GM21576 (cell line): Measurements from ENCODE around the gene SDCCAG8.

Experiments
- ATAC-seq: cut with Tn5 transposase; IDR thresholded peaks from one replicate; pipeline ENCODE4 v1.9.1; 2021; ENCODE audit warnings: mild to moderate bottlenecking, moderate library complexity; ENCODE audit not compliant: unreplicated experiment

The SDCCAG8 gene

DNA sequence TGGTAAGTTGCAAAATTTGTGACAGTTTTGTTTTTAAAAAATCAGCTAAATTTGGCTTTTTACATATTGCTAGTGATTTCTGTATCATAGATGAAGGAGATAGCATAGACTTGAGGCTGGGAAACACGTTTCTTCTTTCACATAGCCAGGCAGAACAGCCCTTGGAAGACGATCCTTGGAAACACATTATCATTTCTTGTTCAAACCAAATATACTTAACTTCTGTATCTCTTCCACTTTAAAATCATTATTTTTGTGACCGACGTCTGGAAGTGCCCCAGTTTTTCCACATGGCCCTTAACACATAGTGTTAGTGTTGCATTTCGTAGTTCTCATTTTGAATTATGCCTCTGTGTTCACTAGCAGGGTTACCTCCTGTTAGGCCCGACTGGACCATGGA, 193.5 kb downstream of the SDCCAG8 start:
- no peak for ATAC-seq

GRCh38 chr1:243452092-243452491, 196.3 kb downstream of the SDCCAG8 start:
- ATAC-seq, result no peak

DNA sequence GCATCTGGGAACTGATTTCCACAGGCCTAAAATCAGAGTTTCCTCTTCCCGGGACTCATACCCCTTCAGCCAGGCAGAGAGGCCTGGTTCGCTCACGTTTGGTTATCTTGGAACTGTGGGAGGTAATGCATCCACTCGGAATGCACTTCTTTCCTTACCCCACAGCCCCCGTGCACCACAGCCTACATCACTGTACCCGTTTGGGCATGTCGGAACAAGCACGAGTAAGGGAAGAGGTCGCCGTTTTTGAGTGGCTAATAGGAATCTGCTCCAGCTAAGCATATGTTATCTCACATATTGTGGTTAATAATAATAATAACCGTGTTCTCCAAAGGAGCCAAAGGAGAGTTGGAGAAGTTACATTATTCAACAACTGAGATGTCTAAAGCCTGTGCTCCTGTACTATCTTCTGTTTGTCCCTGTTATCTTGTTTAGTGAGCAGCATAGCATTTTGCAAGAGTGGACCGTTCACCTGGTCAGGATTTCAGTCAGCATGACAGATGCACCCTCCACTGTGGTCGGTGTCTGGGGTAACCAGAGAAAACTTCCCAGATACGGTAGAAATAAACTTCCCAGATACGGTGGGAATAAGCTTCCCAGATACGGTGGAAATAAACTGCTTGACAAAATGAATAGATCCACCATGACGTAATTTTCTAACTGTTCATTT, 198.6 kb downstream of the SDCCAG8 start:
- no peak for ATAC-seq

DNA sequence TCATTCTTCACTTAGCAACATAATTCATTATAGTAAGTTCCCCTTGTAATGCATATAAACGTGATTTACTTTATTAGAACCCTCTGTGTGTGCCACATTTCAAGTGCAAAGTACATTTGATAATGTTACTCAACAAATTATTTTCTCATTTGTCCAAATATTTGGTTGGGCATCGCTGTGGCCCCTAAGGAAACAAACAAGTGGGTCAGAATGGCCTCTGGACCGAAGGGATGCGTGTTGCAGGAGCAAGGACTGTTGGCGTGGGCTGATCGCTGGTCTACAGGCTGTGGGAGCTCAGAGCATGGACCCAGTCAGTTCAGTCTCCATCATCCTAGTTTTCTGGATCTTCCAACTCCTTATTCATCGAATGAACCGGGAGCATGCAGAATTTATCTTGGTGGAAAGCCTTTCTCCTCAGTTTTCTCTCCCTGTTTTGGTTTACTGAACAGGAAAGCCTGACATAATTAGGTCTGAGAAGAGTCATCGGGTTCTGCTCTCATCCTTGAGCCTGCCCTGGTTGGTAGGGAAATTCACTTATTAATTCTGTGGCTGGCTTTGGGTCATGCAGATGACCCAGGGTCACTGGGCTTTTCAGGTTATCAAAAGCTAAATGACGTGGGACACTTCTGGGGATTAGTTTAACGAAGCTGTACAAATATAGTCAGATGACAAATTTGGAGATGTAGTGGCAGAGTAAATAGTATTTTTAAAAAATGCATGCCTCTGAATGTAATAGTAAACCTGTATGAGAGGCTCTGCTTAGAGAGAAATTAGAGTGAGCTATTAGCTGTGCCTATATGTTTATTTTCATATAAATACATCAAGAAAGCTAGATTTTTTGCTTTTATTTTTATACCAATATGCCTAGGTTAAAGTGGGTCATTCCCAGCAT, 200.2 kb downstream of the SDCCAG8 start:
- no peak for ATAC-seq

DNA sequence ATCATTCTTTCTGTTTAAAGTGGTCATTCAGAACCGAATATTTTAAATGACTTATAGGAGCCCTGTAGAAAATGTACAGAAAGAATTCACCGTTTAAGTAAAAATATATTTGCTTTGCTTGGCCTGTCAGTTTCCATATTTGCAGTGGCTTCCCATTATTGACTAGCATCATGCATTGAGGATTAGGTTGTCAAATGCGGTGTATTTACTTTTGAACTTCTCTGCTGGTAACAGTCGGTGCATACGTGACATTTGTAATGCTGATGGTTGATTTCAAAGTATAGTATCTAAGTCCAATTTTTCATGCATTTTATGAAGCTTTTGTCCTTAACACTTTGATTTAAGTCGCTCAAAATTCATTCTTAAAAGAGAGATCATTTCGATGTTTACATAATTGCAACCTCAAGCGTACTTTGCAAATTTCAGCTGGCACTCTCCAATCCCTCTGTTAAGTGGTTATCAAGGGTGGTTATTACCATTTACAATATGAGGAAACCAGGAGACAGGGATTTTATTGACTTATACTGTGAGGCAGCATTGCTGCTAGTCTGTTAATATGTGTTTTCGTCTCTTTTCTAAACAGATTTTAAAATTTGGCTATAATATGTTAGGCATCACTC, 201.6 kb downstream of the SDCCAG8 start:
- no peak for ATAC-seq

DNA sequence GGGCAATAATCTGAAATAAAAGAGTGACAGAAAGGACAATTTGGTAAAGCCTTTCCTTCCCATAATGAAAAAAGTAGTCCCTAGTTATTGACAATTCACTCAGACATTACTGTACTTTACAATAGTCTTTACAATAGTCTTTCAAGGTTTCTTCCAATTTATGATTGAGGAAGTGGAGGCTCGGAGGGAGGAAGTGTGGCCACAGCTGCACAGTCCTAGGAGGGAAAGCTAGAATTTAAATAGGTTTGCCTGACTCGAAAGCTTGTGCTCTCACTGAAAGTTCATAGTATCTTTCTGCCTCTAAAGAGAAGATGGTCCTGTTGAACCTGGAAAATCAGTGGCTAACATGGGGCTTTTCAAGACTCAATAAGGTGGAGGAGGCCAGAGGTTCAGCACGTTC, 203.2 kb downstream of the SDCCAG8 start:
- no peak for ATAC-seq

DNA sequence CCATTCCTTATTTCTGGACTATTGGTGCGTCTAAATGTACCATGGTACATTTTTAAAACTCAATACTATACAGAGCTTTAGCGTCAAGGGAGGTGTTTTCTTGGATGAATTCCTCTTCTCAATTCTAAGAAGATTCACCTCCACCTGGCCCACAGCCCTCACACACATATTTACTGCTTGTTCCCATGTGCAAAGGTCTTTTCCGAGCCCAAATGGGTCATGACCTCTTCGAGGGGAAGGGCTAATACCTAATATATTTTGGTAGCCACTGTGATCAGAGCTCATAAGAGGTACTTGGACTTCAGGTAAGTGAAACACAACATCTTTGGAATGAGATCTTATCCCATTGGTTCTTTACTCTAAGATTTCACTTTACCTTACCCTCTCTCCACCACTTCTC, 205.9 kb downstream of the SDCCAG8 start:
- no peak for ATAC-seq

- no peak for ATAC-seq
Observed at GRCh38 chr1:243462929-243463697, 207.3 kb downstream of the SDCCAG8 start.

DNA sequence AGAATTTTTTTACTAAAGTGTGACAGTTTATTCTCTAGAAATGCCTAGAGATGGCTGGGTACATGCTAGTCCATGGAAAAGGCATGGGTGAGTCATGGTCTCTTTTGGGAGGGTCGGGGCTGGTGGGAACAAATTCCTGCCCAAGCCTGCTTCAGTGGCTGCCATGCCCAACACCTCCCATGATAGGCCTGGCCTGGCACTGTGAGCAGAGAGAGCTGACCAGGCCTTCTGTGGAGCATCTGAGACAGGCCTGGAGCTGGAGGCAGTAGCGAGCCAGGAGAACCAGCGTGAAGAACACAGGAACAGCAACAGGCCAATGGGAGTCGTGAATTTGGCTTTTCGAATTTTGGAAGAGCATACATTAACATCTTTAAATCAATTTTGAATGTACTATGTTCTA, 209.2 kb downstream of the SDCCAG8 start:
- ATAC-seq, result no peak

DNA sequence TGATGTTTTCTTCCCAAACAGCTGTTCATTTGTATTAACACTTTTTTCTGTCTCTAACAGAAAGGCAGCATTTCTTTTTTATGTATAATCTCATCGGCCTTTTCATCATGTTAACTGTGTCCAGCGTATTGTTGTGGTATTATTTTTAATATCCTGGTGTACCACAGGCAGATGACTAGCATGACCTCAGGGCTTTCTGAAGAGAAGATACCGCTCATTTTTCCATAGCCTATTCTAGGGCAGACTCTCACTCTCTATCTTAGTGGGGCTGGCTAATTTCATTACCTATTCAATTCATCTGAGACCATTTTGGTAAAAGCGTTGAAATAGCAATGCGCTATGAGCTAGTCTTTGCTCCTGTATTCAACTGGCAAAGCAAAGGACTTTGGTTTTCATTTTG, 209.9 kb downstream of the SDCCAG8 start:
- ATAC-seq, result no peak

GRCh38 chr1:243469497-243469896, 213.7 kb downstream of the SDCCAG8 start:
- ATAC-seq, result no peak

GRCh38 chr1:243470502-243470901, 214.7 kb downstream of the SDCCAG8 start:
- no peak for ATAC-seq

- ATAC-seq, result no peak
Observed at GRCh38 chr1:243471026-243471685, 215.3 kb downstream of the SDCCAG8 start.

DNA sequence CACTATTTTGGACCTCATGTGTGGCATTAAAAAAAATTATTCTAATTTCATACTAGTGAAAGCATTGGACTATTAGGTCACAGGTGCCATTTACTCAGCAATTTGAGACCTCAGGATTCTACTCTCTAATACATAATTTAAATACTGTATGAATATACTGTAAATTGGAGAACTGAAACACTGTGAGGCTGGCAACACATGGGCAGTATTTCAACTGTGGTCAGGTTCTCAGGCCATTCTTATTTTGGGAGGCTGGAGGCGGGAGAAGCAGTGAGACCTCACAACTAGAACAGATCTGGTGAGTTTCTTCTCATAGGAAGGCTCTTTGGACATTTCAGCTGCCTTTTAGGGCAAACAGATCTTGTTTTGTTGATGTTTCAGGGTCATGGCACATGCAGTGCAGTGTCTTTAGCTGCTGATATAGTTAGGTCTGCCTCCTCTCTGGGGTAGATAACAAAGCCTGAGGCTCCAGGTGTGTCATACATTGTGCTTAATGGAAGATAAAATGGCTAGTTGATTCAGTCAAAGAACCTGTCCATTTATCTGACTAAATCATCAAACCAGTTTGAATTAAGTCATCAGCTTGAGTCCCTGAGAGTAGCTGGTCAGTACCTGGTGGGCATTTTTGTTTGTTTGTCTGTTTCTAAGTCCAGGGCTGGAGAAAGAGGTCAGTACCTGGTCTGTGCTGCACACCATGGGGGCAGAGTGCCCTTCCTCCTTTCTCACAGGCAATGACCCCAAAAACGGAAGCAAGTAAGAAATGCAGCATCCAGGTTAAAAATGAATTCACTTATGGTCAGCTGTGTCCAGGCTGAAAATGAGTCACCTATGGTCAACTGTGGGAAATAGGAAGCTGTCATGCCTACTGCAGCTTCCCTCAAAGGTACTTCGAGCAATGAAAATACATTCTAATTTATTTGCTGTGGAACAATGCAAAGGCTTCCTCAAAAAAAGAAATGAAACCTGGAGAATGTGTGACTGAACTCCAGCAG, 216.2 kb downstream of the SDCCAG8 start:
- peak; percentile 88 for ATAC-seq

DNA sequence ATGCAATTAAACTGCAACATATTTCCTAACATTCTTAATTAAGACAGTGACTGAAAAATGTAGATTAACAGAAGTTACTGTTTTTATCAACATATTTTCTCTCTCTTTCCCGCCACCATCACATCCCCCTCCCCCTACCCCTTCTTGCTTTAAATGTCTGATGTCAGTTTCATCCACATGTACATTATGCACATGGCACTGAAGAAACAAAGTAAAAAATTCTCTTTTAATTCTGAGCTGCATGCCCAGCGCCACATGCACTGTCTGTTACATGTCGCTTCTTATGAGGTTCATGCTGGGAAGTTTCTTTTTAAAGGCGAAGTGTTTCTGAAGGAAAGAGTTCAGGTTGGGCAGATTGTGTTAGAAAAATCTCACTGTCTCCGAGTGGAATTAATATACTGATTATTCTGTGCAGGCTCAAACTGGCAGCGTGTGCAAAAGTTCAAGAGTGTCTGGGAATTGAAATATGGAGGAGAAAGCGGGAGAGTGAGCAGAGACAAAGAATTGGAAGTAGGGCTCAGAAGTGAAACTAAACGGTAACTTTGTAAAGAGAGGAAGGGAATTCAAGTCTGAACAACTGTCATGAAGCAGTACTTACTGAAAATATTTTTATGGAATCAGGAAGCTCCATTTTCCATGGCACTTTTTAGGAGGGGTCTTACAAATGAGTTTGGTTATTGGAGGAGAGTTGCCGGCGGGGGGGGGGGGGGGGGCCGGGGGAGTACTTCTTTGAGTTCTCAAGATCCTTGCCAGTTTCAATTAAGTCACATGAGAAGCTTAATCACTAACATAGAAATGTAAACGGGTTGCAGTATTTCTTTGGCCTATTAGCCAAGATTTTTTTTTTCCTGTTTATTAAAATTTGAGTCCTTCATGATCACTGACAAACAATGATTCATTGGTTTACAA, 217.6 kb downstream of the SDCCAG8 start:
- no peak for ATAC-seq

- ATAC-seq, result no peak
Observed at GRCh38 chr1:243474136-243474881, 218.5 kb downstream of the SDCCAG8 start.

GRCh38 chr1:243474906-243475305, 219.1 kb downstream of the SDCCAG8 start:
- no peak for ATAC-seq

DNA sequence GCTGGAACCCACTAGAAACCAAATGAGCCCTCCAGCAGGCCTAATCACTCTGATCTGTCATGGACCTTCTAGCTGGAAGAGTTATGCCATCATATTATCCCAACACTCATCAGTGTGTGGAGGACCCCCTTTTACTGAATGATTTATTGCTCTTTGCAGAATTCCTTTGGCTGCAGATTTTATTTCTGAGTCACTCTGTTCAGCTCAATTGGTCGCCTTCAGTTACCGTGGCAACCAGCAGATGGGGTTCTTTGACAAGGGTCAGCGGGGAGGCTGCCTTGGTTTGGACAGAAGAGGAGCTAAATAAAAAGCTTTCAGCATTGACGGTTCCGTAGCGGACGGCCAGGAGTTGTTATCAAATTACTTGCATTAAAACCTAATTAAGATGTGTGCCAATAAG, 220.1 kb downstream of the SDCCAG8 start:
- no peak for ATAC-seq
